Measurements from ENCODE around the gene DLX2. TPM values are rescaled to one million over a fixed set of nuclear protein-coding genes. Genes with fewer than 3 reads are reported as not detected.

The DLX2 gene
- total RNA-seq, 1 experiment from 2014 or later: 0.82 TPM

DNA sequence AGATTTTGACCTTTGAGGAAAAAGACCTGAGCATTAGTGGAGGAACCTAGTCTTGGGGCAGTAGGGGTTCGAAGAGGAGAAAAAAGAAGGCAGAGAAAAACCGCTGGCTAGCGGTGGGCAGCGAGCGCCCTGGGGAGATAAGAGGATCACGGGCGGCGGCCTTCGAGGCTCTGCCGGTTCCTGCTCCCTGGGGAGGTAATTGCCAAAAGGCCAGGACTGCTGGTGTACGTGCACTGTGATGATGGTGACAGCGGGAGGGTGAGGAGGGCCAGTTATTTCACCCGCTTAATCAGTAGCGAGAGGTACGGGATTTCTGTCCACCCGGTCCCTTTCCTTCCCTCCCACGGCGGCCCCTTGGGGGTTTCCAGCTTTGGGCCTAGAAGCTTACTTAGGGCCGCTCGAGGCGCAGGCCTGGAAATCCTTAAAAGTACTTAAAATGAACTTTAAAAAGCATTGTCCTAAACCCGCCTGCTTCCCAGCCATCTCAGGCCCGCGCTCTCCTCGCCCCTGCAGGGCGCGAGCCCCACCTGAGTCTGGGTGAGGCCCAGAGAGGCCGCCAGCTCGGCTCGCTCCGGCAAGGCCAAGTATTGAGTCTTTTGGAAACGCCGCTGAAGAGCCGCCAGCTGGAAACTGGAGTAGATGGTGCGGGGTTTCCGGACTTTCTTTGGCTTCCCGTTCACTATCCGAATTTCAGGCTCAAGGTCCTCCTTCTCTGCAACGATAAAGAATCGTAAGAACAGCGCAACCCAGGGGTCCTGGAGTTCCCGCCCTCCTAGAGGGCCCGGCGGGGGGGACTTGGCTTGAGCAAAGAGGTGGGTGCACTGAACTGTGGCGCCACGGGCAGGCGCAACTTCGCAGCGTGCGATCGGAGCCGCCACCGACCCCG is 1.5 kb downstream of the DLX2 start:
- H3K27ac Mint-ChIP-seq (ENCODE audit: unreplicated experiment): no peak overlapping the region
- H3K9me3 Mint-ChIP-seq (ENCODE audit: unreplicated experiment): no peaks in the 10 kb centered on the region
- CTCF ChIA-PET: interaction anchor here (1.6 to 1.7 kb wide), 2 partner anchors 13 to 26 kb away, joined by 8 to 10 read pairs; no protein-coding TSS in a partner anchor
- H3K27me3 ChIP-seq (replicated peaks; ENCODE audit: control insufficient read depth, insufficient read depth, low read length): no peaks in the 10 kb centered on the region
- H3K4me3 Mint-ChIP-seq (ENCODE audit: unreplicated experiment): peak overlapping the region; percentile 88
- H3K9me3 ChIP-seq: no peaks in the 10 kb centered on the region
- BruUV-seq (replicated peaks): no TSS peak
- H3K36me3 ChIP-seq (ENCODE audit: control insufficient read depth, insufficient read depth, low read length): no peaks in the 10 kb centered on the region
- peak overlapping the region; percentile 62 for H3K4me3 ChIP-seq (ENCODE audit: low read depth, low read length)
- intact Hi-C loops (cut with micrococcal nuclease; ENCODE audit: unreplicated experiment): loop anchor here (5.0 kb wide), 2 partner anchors 209 to 414 kb away; partner anchors contain the start of genes DYNC1I2 and SLC25A12
- POLR2A ChIA-PET: interaction anchor here (2.8 kb wide), 1 partner anchor 16 kb away, joined by 16 read pairs; the partner anchor contains the start of gene DLX1
- no peak for DNase-seq
- TF ChIP-seq, protein P1, sequence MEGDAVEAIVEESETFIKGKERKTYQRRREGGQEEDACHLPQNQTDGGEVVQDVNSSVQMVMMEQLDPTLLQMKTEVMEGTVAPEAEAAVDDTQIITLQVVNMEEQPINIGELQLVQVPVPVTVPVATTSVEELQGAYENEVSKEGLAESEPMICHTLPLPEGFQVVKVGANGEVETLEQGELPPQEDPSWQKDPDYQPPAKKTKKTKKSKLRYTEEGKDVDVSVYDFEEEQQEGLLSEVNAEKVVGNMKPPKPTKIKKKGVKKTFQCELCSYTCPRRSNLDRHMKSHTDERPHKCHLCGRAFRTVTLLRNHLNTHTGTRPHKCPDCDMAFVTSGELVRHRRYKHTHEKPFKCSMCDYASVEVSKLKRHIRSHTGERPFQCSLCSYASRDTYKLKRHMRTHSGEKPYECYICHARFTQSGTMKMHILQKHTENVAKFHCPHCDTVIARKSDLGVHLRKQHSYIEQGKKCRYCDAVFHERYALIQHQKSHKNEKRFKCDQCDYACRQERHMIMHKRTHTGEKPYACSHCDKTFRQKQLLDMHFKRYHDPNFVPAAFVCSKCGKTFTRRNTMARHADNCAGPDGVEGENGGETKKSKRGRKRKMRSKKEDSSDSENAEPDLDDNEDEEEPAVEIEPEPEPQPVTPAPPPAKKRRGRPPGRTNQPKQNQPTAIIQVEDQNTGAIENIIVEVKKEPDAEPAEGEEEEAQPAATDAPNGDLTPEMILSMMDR (IDR thresholded peaks at IDR 0.05; ENCODE audit: insufficient read depth in 1 of 2, low read depth in 1 of 2, low read length in 1 of 2, severe bottlenecking in 1 of 2, unreplicated experiment in 1 of 2): no peak
- peaks cover 14% of the 10 kb centered on the region for H3K4me1 Mint-ChIP-seq (ENCODE audit: low read depth, unreplicated experiment)
- H3K36me3 Mint-ChIP-seq (ENCODE audit: insufficient read depth, unreplicated experiment): peaks cover 23% of the 10 kb centered on the region
- H3K4me1 ChIP-seq: peaks cover 11% of the 10 kb centered on the region
- H3K27me3 Mint-ChIP-seq (ENCODE audit: insufficient read depth, unreplicated experiment): peaks cover 3% of the 10 kb centered on the region

DNA sequence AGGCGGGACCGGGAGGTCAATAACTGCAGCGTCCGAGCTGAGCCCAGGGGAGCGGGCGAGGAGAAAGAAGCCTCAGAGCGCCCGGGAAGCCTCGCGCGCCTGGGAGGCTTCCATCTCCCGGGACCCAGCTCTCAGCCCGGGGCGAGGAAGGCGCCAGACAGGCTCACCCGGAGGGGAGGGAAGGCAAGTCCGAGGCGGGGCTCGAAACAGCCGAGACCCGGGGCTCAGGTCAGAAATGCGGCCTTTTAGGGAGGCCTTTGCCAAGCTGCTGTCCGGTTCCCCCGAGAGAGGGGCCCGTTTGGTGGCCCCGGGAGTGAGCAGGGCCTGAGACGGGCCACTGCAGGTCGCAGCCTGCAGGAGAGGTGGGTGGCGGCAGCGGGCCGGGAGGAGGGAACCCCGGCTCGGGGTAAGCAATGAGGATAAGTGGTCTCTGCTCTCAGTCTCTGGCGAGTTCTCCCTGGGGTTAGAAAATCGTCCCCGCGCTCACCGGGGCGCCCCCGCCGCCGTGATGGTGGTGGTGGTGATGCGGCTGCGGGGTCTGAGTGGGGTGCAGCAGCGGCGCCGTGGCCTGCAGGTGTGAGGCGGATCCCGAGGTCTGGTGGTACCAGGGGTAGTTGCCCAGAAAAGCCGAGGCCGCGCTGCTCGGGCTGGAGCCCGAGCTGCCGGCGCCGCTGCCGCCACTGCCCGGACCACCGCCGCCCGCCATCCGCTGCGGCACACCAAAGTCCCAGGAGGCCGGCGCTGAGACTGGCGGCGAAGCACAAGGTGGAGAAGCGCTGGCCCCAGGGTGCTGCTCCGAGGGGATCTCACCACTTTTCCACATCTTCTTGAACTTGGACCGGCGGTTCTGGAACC is 2.4 kb downstream of the DLX2 start:
- H3K27me3 Mint-ChIP-seq (ENCODE audit: insufficient read depth, unreplicated experiment): peaks cover 5% of the 10 kb centered on the region
- Histone ChIP-seq H3K9me3 (no peaks in the 10 kb centered on the region), H3K36me3 (ENCODE audit: control insufficient read depth, insufficient read depth, low read length) (no peaks in the 10 kb centered on the region), H3K27me3 (replicated peaks; ENCODE audit: control insufficient read depth, insufficient read depth, low read length) (0 out of 2 replicates have a peak, but pooled peaks cover under 1% of the 10 kb centered on the region), H3K4me3 (ENCODE audit: low read depth, low read length) (no peak overlapping the region), H3K4me1 (peaks cover 16% of the 10 kb centered on the region)
- peaks cover 26% of the 10 kb centered on the region for H3K36me3 Mint-ChIP-seq (ENCODE audit: insufficient read depth, unreplicated experiment)
- TF ChIP-seq, protein P1 (IDR thresholded peaks at IDR 0.05; ENCODE audit: insufficient read depth in 1 of 2, low read depth in 1 of 2, low read length in 1 of 2, severe bottlenecking in 1 of 2, unreplicated experiment in 1 of 2): no peak
- CTCF ChIA-PET: no interaction called here
- DNase-seq: peak in 1 of 2 experiments; percentile 44
- H3K27ac Mint-ChIP-seq (ENCODE audit: unreplicated experiment): no peak overlapping the region
- POLR2A ChIA-PET: interaction anchor here (1.8 kb wide), 1 partner anchor 15 kb away, joined by 13 read pairs; the partner anchor contains the start of gene DLX1
- BruUV-seq (replicated peaks): no TSS peak
- intact Hi-C loops (cut with micrococcal nuclease; ENCODE audit: unreplicated experiment): loop anchor here (5.0 kb wide), 2 partner anchors 208 to 413 kb away; partner anchors contain the start of genes DYNC1I2 and SLC25A12
- peaks cover 20% of the 10 kb centered on the region for H3K4me1 Mint-ChIP-seq (ENCODE audit: low read depth, unreplicated experiment)
- H3K9me3 Mint-ChIP-seq (ENCODE audit: unreplicated experiment): no peaks in the 10 kb centered on the region
- peak overlapping the region; percentile 15 for H3K4me3 Mint-ChIP-seq (ENCODE audit: unreplicated experiment)
